ENCODE measurements around the gene RFXAP. TPM values are rescaled to one million over a fixed set of nuclear protein-coding genes. Genes with fewer than 3 reads are reported as not detected.
A peak's percentile ranks its signal among the peaks of the same experiment; 100 is the strongest.

The RFXAP gene
- total and polyA plus RNA-seq, 4 donors, result 0.60 to 3.4 (median 1.8) TPM

DNA sequence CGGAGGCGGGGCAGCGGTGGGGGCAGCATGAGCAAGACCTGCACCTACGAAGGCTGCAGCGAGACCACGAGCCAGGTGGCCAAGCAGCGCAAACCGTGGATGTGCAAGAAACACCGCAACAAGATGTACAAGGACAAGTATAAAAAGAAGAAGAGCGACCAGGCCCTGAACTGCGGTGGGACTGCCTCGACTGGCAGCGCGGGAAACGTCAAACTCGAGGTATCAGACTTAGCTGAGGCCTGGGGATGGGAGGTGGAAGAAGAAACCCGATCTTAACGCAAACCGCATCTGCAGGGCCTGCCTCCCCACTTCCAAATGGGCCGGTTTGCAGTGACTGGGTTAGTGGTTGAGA lies 693 bp downstream of the RFXAP start:
- Histone ChIP-seq H3K36me3 (ENCODE audit: control insufficient read depth in 4 of 4, insufficient read depth in 3 of 4, low read depth in 1 of 4, low read length in 3 of 4) (no peaks in the 10 kb centered on the region), H3K27me3 (ENCODE audit: control insufficient read depth in 4 of 4, insufficient read depth in 4 of 4, low read length in 3 of 4) (no peaks in the 10 kb centered on the region), H3K4me3 (ENCODE audit: low read depth in 1 of 3, low read length in 3 of 3) (peak overlapping the region; percentile 66 to 86 (median 71)), H3K4me1 (ENCODE audit: control insufficient read depth in 4 of 4, insufficient read depth in 4 of 4, low read length in 3 of 4) (peaks cover 4 to 23% (median 11%) of the 10 kb centered on the region in 4 donors), H3K27ac (ENCODE audit: low read depth in 1 of 2, low read length in 2 of 2) (peak overlapping the region in 1 of 2 donors; percentile 80), H3K9ac (ENCODE audit: low read depth in 1 of 2, low read length in 2 of 2) (peak overlapping the region in 1 of 2 donors; percentile 33), H3K9me3 (ENCODE audit: control insufficient read depth in 4 of 4, low read length in 3 of 4) (no peaks in the 10 kb centered on the region)
- TF ChIP-seq HNF4G (IDR thresholded peaks at IDR 0.05) (no peak), NR2F2 (IDR thresholded peaks at IDR 0.05) (no peak), JUND (IDR thresholded peaks at IDR 0.05) (no peak), RAD21 (IDR thresholded peaks at IDR 0.05) (no peak), GABPA (IDR thresholded peaks at IDR 0.05 in 1 of 2, conservative IDR thresholded peaks at IDR 0.05 in 1 of 2) (no peak)
- TF ChIP-seq, protein P1, sequence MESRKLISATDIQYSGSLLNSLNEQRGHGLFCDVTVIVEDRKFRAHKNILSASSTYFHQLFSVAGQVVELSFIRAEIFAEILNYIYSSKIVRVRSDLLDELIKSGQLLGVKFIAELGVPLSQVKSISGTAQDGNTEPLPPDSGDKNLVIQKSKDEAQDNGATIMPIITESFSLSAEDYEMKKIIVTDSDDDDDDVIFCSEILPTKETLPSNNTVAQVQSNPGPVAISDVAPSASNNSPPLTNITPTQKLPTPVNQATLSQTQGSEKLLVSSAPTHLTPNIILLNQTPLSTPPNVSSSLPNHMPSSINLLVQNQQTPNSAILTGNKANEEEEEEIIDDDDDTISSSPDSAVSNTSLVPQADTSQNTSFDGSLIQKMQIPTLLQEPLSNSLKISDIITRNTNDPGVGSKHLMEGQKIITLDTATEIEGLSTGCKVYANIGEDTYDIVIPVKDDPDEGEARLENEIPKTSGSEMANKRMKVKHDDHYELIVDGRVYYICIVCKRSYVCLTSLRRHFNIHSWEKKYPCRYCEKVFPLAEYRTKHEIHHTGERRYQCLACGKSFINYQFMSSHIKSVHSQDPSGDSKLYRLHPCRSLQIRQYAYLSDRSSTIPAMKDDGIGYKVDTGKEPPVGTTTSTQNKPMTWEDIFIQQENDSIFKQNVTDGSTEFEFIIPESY (IDR thresholded peaks at IDR 0.05), result no peak
- TF ChIP-seq, protein P2, sequence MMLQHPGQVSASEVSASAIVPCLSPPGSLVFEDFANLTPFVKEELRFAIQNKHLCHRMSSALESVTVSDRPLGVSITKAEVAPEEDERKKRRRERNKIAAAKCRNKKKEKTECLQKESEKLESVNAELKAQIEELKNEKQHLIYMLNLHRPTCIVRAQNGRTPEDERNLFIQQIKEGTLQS (IDR thresholded peaks at IDR 0.05), result no peak
- 1% methylated on average over 20 of the region's 20 CpGs for WGBS
- no peak for DNase-seq (ENCODE audit: low spot score)

- TF ChIP-seq RXRA (IDR thresholded peaks at IDR 0.05) (no peak), GABPA (IDR thresholded peaks at IDR 0.05 in 1 of 2, conservative IDR thresholded peaks at IDR 0.05 in 1 of 2) (no peak), FOXA1 (IDR thresholded peaks at IDR 0.05) (no peak), JUND (IDR thresholded peaks at IDR 0.05) (no peak), RAD21 (IDR thresholded peaks at IDR 0.05) (no peak), HNF4G (IDR thresholded peaks at IDR 0.05) (no peak), EGR1 (IDR thresholded peaks at IDR 0.05; ENCODE audit: low read depth in 2 of 2) (no peak), YY1 (IDR thresholded peaks at IDR 0.05) (no peak), HNF4A (conservative IDR thresholded peaks at IDR 0.05) (no peak), SP1 (IDR thresholded peaks at IDR 0.05) (no peak)
- TF ChIP-seq, protein P3, sequence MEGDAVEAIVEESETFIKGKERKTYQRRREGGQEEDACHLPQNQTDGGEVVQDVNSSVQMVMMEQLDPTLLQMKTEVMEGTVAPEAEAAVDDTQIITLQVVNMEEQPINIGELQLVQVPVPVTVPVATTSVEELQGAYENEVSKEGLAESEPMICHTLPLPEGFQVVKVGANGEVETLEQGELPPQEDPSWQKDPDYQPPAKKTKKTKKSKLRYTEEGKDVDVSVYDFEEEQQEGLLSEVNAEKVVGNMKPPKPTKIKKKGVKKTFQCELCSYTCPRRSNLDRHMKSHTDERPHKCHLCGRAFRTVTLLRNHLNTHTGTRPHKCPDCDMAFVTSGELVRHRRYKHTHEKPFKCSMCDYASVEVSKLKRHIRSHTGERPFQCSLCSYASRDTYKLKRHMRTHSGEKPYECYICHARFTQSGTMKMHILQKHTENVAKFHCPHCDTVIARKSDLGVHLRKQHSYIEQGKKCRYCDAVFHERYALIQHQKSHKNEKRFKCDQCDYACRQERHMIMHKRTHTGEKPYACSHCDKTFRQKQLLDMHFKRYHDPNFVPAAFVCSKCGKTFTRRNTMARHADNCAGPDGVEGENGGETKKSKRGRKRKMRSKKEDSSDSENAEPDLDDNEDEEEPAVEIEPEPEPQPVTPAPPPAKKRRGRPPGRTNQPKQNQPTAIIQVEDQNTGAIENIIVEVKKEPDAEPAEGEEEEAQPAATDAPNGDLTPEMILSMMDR (IDR thresholded peaks at IDR 0.05; ENCODE audit: low read depth, low read length, missing input control), result no peak
- TF ChIP-seq, protein P4, sequence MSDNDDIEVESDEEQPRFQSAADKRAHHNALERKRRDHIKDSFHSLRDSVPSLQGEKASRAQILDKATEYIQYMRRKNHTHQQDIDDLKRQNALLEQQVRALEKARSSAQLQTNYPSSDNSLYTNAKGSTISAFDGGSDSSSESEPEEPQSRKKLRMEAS (IDR thresholded peaks at IDR 0.05), result no peak
- TF ChIP-seq, protein P1 (IDR thresholded peaks at IDR 0.05), result no peak
- TF ChIP-seq, protein P2 (IDR thresholded peaks at IDR 0.05), result no peak
- Histone ChIP-seq H3K4me1 (ENCODE audit: control insufficient read depth in 4 of 4, insufficient read depth in 4 of 4, low read length in 3 of 4) (peaks cover 4 to 23% (median 11%) of the 10 kb centered on the region in 4 donors), H3K9ac (ENCODE audit: low read depth in 1 of 2, low read length in 2 of 2) (peak overlapping the region in 1 of 2 donors; percentile 52), H3K4me3 (ENCODE audit: low read depth in 1 of 3, low read length in 3 of 3) (peak overlapping the region; percentile 66 to 86 (median 71)), H3K9me3 (ENCODE audit: control insufficient read depth in 4 of 4, low read length in 3 of 4) (no peaks in the 10 kb centered on the region), H3K27ac (ENCODE audit: low read depth in 1 of 2, low read length in 2 of 2) (no peak overlapping the region), H3K27me3 (ENCODE audit: control insufficient read depth in 4 of 4, insufficient read depth in 4 of 4, low read length in 3 of 4) (no peaks in the 10 kb centered on the region), H3K36me3 (ENCODE audit: control insufficient read depth in 4 of 4, insufficient read depth in 3 of 4, low read depth in 1 of 4, low read length in 3 of 4) (no peaks in the 10 kb centered on the region)
- DNase-seq (ENCODE audit: low spot score), result no peak
- WGBS, result 71% methylated on average over 4 of the region's 4 CpGs
Measured at GRCh38 chr13:36820222-36820621, 1.2 kb downstream of the RFXAP start.

Measured in liver (tissue), 9 donors.